ENCODE measurements around the gene MYEOV.

MYEOV gene

GRCh38 chr11:69280994-69281393, 13.0 kb upstream of the MYEOV start:
- TF ChIP-seq CTCF (IDR thresholded peaks at IDR 0.05; ENCODE audit: insufficient read depth, low read length, poor library complexity, severe bottlenecking) = no peak
- TF ChIP-seq EZH2phosphoT487 (conservative IDR thresholded peaks at IDR 0.05; ENCODE audit: low read length) = no peak
- H3K79me2 ChIP-seq (ENCODE audit: insufficient read depth, low read length) = no peaks in the 10 kb centered on the region
- no peaks in the 10 kb centered on the region for H3K9me3 ChIP-seq (ENCODE audit: insufficient read depth, low read length)
- H3K4me3 ChIP-seq (ENCODE audit: insufficient read depth, low read length, poor library complexity, severe bottlenecking) = no peak overlapping the region
- H4K20me1 ChIP-seq (ENCODE audit: low read depth, low read length) = no peaks in the 10 kb centered on the region
- H3K4me2 ChIP-seq (ENCODE audit: low read depth, low read length, poor library complexity, severe bottlenecking) = no peak overlapping the region
- no peak overlapping the region for H3K27ac ChIP-seq (ENCODE audit: low read depth, low read length)
- H3K27me3 ChIP-seq (ENCODE audit: low read length) = no peaks in the 10 kb centered on the region
- no peak overlapping the region for H2AFZ ChIP-seq (ENCODE audit: low read depth, low read length, severe bottlenecking)
- no peak overlapping the region for H3K9ac ChIP-seq (ENCODE audit: low read length)
- H3K36me3 ChIP-seq (ENCODE audit: low read length) = no peaks in the 10 kb centered on the region
- H3F3A ChIP-seq (ENCODE audit: insufficient read depth) = no peaks in the 10 kb centered on the region
- no peaks in the 10 kb centered on the region for H3K9me2 ChIP-seq (replicated peaks; ENCODE audit: insufficient read depth, low read length)

- Histone ChIP-seq H3K9me3 (ENCODE audit: insufficient read depth, low read length) (no peaks in the 10 kb centered on the region), H3K9me2 (replicated peaks; ENCODE audit: insufficient read depth, low read length) (no peaks in the 10 kb centered on the region), H2AFZ (ENCODE audit: low read depth, low read length, severe bottlenecking) (no peak overlapping the region), H3K27ac (ENCODE audit: low read depth, low read length) (no peak overlapping the region), H4K20me1 (ENCODE audit: low read depth, low read length) (no peaks in the 10 kb centered on the region), H3K4me2 (ENCODE audit: low read depth, low read length, poor library complexity, severe bottlenecking) (no peak overlapping the region), H3K4me3 (ENCODE audit: insufficient read depth, low read length, poor library complexity, severe bottlenecking) (no peak overlapping the region), H3F3A (ENCODE audit: insufficient read depth) (no peaks in the 10 kb centered on the region), H3K27me3 (ENCODE audit: low read length) (no peaks in the 10 kb centered on the region), H3K9ac (ENCODE audit: low read length) (no peak overlapping the region), H3K36me3 (ENCODE audit: low read length) (no peaks in the 10 kb centered on the region), H3K79me2 (ENCODE audit: insufficient read depth, low read length) (no peaks in the 10 kb centered on the region)
- TF ChIP-seq CTCF (IDR thresholded peaks at IDR 0.05; ENCODE audit: insufficient read depth, low read length, poor library complexity, severe bottlenecking) = no peak
- no peak for TF ChIP-seq EZH2phosphoT487 (conservative IDR thresholded peaks at IDR 0.05; ENCODE audit: low read length)
Observed at GRCh38 chr11:69283446-69283845, 10.5 kb upstream of the MYEOV start.

GRCh38 chr11:69284081-69284511, 9.9 kb upstream of the MYEOV start:
- no peak overlapping the region for H3K27ac ChIP-seq (ENCODE audit: low read depth, low read length)
- no peak overlapping the region for H3K4me3 ChIP-seq (ENCODE audit: insufficient read depth, low read length, poor library complexity, severe bottlenecking)
- no peaks in the 10 kb centered on the region for H3K9me3 ChIP-seq (ENCODE audit: insufficient read depth, low read length)
- H4K20me1 ChIP-seq (ENCODE audit: low read depth, low read length) = no peaks in the 10 kb centered on the region
- no peaks in the 10 kb centered on the region for H3K27me3 ChIP-seq (ENCODE audit: low read length)
- no peaks in the 10 kb centered on the region for H3K79me2 ChIP-seq (ENCODE audit: insufficient read depth, low read length)
- no peak overlapping the region for H2AFZ ChIP-seq (ENCODE audit: low read depth, low read length, severe bottlenecking)
- H3K9me2 ChIP-seq (replicated peaks; ENCODE audit: insufficient read depth, low read length) = no peaks in the 10 kb centered on the region
- no peaks in the 10 kb centered on the region for H3F3A ChIP-seq (ENCODE audit: insufficient read depth)
- no peak overlapping the region for H3K4me2 ChIP-seq (ENCODE audit: low read depth, low read length, poor library complexity, severe bottlenecking)
- H3K9ac ChIP-seq (ENCODE audit: low read length) = no peak overlapping the region
- no peaks in the 10 kb centered on the region for H3K36me3 ChIP-seq (ENCODE audit: low read length)
- TF ChIP-seq CTCF (IDR thresholded peaks at IDR 0.05; ENCODE audit: insufficient read depth, low read length, poor library complexity, severe bottlenecking) (no peak), EZH2phosphoT487 (conservative IDR thresholded peaks at IDR 0.05; ENCODE audit: low read length) (no peak)
